GM18907 (cell line): ENCODE measurements around the gene TMEM132C.

Experiments used
- ATAC-seq: cut with Tn5 transposase; IDR thresholded peaks from one replicate; pipeline ENCODE4 v1.9.1; 2021; ENCODE audit warnings: mild to moderate bottlenecking, moderate library complexity; ENCODE audit not compliant: unreplicated experiment

The TMEM132C gene

GRCh38 chr12:128543971-128544370 is 277.0 kb downstream of the TMEM132C start:
- no peak for ATAC-seq

GRCh38 chr12:128548949-128549348 is 282.0 kb downstream of the TMEM132C start:
- no peak for ATAC-seq

GRCh38 chr12:128549601-128550218 is 282.7 kb downstream of the TMEM132C start:
- no peak for ATAC-seq

- ATAC-seq = no peak
These were observed 284.3 kb downstream of the TMEM132C start for GRCh38 chr12:128551266-128551665.

- no peak for ATAC-seq
These were observed 287.8 kb downstream of the TMEM132C start for GRCh38 chr12:128554546-128555304.

- no peak for ATAC-seq
These were observed 290.3 kb downstream of the TMEM132C start for GRCh38 chr12:128557231-128557630.

GRCh38 chr12:128564956-128565355 is 298.0 kb downstream of the TMEM132C start:
- no peak for ATAC-seq

- ATAC-seq = no peak
These were observed 300.8 kb downstream of the TMEM132C start for GRCh38 chr12:128567730-128568129.

GRCh38 chr12:128570191-128571065 is 303.5 kb downstream of the TMEM132C start:
- ATAC-seq = no peak

GRCh38 chr12:128571906-128572810 is 305.2 kb downstream of the TMEM132C start:
- ATAC-seq = no peak

GRCh38 chr12:128573907-128574306 is 306.9 kb downstream of the TMEM132C start:
- no peak for ATAC-seq

- no peak for ATAC-seq
These were observed 311.1 kb downstream of the TMEM132C start for GRCh38 chr12:128578045-128578444.

- no peak for ATAC-seq
These were observed 314.4 kb downstream of the TMEM132C start for GRCh38 chr12:128581321-128581761.

GRCh38 chr12:128583453-128583852 is 316.5 kb downstream of the TMEM132C start:
- ATAC-seq = no peak

GRCh38 chr12:128586451-128587029 is 319.6 kb downstream of the TMEM132C start:
- no peak for ATAC-seq

- ATAC-seq = no peak
These were observed 320.9 kb downstream of the TMEM132C start for GRCh38 chr12:128587918-128588317.

- no peak for ATAC-seq
These were observed 325.3 kb downstream of the TMEM132C start for GRCh38 chr12:128592220-128592744.

- ATAC-seq = no peak
These were observed 327.6 kb downstream of the TMEM132C start for GRCh38 chr12:128594521-128594920.

- ATAC-seq = no peak
These were observed 328.6 kb downstream of the TMEM132C start for GRCh38 chr12:128595609-128596008.

GRCh38 chr12:128600886-128601285 is 333.9 kb downstream of the TMEM132C start:
- no peak for ATAC-seq
